NCI-H82 treated with DMSO at 0.1 percent for 48 hours (cell line): ENCODE results near the gene DGCR2.
"Not testable (repeated sequence)": the region's sequence is repeated elsewhere in the genome, so short reads cannot be mapped to it uniquely, and the experiment has no call there.

Source experiments
- DNase-seq: peaks from one replicate; lab custom pipeline; 2025; ENCODE audit not compliant: unreplicated experiment; lab: John Stamatoyannopoulos, UW

The DGCR2 gene

DNA sequence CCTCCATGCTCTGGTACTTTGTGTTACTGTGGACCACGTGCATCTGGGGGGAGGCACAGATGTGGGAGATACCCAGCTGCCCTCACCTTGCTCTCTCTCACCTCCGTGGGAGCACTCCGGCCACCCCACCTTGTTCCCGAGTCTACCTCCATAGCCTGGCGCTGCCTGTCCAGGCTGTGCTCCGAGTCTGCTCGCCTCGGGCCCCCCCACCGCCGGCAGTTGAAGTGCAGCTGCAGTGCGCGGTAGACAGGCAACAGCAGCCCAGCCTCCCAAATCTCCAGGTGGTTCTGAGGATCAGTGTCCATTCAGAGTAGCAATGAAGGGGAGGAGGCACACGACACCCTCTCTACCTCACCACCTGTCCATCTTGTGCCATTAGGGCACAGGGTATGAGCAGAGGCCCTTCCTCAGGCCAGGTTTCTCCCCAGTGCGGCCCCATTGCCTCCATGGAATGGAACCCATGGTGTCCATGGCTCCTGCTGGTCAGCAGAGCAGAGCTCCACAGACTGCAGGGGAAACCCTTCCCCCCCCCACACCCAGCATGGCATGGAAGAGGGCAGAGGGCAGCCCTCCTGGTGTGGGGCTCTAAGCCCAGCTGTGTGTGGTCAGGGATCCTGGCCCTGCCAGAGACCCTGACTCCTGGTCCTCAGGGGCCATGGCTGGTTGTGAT is 89.2 kb downstream of the DGCR2 start:
- not testable (repeated sequence) for DNase-seq

- DNase-seq: not testable (repeated sequence)
Observed at GRCh38 chr22:19032156-19032785, 89.9 kb downstream of the DGCR2 start.

- DNase-seq: not testable (repeated sequence)
Observed at GRCh38 chr22:19030889-19031252, 91.3 kb downstream of the DGCR2 start.

DNA sequence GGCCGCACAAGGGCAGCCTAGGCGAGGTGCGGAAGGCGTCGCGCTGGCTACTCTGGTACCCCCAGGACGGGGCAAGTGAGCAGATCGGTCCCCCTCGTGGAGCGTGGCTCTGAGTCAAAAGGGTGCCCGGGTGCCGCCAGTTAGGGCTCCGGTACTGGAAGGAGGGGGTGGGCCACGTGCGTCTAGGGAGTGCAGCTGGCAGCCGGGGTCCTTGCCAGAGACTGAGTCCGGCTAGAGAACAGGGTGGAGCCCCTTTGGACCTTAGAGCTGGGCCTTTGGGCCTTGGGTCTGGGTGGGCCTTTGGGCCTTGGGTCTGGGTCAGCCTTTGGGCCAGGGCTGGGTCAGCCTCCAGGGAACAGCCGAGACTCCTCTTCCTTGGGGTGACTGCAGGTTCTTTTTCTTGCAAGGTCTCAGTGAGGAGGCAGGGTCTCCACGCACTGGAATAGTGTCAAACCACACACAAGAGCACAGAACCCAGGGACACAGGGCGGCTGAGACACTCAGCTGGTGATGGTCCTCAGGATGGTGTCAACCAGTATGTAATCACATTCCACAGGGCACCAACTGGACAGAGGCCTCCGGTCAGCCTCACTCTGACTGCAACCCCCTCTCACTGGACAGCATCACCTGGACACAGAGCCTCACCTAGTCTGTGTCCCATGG is 91.9 kb downstream of the DGCR2 start:
- not testable (repeated sequence) for DNase-seq

GRCh38 chr22:19029113-19030103 is 92.8 kb downstream of the DGCR2 start:
- not testable (repeated sequence) for DNase-seq

GRCh38 chr22:19028060-19028455 is 94.2 kb downstream of the DGCR2 start:
- DNase-seq: not testable (repeated sequence)

DNA sequence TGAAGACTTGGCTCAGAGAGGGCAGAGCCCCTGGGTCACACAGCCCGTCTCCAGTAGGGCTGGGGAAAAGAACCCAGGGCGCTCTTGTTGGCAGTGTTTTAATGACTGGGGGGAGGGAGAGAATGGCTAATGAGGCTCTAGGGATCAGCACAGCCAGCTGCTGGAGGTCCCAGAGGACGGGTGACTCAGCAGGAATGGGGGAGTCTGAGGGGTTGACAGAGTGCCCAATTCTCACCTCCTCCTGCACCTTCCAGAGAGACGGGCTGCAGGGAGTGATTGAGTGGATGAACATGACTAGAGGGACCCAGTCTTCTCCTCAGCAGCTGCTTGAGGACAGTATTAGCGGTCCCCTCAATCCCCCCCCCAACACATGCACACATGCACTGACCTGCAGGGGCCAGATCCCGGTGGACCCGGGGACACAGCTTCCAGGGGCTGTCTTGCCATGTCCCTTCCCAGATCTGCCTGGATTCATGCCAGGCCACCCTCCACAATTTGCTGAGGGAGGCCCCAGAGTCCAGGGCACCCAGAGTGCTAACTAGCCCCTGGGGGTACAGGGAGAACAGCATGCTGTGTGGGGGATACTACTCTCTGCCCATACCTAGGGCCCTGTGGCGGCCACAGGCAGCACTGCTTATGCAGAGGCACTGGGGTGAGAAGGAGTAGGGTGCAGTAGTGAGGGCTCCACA is 94.7 kb downstream of the DGCR2 start:
- not testable (repeated sequence) for DNase-seq

DNA sequence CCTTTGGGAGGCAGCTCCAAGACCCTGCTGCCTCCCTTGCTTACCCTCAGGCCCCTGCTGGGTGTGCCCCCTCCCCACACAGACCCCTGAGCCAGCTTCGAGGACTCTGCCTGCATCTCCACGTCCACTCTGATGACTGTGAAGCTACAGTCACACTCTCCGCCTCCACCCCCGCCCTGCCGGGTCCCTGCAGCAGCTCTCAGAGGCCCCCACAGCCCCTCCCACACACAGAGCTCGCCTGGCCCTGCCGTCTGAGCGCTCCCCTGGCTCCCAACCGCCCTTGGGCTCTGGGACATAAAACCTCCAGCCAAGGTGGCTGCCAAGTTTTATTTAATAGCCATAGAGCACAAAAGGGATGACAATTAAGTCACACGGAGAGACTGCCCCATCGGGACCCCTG is 96.1 kb downstream of the DGCR2 start:
- not testable (repeated sequence) for DNase-seq

DNA sequence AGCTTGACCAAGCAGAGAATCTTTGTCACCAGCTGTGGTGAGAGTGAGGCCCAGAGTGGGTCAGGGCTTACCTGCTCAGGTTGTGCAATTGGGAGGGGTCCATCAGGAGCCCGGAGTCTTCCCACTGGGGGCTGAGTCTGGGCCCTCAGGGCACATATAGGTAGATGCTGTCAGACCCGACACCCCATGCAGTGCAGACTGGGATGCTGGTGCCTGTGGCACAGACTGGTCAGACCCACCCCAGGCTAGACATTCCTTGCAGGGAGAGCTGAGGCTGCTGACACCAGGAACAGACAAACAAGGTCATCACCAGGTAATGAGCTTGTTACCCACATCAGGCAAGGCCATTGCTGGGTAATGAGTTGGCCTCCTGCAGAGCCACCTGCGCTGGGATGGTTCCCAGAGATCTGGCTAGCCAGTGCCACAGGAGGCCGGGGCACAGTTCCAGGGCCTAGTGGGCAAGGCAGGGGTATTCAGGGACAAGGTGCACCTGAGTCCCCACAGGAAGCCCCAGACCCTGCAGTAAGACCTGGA is 97.2 kb downstream of the DGCR2 start:
- not testable (repeated sequence) for DNase-seq

DNA sequence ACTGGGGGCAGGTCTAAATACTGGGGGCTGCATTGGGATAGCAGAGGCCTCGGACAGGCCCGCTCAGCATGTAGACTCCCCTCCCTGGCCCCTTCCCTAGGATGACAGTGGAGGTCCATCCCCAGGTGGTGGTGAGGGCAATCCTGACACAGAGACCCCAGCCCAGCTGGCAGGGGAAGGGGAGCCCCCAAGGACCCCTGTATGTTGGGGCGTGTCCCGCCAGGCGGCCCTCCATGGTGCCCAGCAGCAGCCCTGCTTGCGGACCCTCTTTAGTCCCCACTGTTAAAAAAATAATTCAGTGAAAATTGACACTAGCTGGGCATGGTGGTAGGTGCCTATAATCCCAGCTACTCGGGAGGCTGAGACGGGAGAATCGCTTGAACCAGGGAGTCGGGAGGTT is 98.3 kb downstream of the DGCR2 start:
- not testable (repeated sequence) for DNase-seq

DNA sequence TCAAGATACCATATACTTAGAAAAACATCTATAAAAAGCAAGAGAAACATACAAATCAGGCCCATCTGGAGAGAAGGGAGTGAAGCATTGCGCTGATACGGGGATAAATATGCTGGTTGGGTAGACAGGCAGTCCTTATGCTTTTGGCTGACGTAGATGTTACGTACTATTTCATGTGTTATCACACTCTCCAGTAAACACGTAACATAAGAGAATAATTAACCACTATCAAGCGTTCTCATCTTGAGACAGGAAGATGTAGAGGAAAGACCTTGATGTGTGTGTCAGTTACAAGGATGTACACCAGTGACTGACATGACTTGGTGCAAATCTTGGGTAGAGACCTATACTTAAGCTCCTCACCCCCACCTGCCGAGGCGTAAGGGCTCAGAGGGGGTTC is 99.5 kb downstream of the DGCR2 start:
- no peak for DNase-seq

DNA sequence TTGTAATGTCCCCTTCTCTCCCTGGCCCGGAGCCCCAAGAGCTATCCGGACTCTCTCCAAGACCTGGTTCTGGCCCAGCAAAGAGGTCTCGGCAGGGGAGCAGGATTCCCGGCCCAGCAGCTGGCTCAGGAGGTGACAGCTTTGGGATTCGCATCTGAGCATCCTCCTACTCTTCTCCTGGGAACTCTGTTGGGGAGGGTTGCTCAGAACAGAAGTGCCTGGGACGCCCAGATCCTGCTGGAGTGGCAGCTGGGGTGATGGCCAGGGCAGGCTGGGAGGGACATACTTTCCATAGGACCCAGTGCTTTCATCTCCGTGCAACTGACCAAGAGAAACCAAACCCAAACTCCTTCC is 102.6 kb downstream of the DGCR2 start:
- no peak for DNase-seq

DNA sequence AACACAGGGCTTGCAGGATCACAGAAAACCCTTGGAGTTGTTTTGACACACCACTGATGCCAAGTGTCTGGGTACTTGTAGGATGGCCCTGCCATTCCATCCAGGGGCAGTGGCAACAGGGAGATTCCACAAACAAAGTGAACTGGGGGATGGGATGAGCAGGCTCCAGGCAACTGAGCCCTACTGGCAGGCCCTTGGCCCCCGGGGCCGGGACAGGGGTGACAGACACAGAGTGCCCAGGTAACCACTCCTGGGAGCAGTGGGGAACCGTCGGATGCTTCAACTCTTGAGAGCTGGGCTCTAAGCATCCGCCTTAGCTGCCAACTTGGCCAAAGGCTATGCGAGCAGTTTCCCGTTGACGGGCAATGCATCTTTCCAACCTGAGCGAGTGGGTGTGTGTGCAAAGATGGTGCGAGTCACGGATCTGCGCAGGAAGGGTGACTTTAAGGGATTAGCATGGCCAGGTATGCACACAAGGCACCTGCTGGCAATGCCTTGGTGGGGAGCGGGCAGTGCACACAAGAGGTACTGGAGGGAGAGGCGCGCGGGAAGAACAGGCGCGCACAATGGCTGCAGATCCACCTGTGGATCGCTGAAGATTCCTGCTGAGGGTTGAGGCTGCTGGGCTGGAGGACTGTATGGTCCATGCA is 103.1 kb downstream of the DGCR2 start:
- DNase-seq: no peak

- no peak for DNase-seq
Observed at GRCh38 chr22:19018256-19018655, 104.0 kb downstream of the DGCR2 start.

DNA sequence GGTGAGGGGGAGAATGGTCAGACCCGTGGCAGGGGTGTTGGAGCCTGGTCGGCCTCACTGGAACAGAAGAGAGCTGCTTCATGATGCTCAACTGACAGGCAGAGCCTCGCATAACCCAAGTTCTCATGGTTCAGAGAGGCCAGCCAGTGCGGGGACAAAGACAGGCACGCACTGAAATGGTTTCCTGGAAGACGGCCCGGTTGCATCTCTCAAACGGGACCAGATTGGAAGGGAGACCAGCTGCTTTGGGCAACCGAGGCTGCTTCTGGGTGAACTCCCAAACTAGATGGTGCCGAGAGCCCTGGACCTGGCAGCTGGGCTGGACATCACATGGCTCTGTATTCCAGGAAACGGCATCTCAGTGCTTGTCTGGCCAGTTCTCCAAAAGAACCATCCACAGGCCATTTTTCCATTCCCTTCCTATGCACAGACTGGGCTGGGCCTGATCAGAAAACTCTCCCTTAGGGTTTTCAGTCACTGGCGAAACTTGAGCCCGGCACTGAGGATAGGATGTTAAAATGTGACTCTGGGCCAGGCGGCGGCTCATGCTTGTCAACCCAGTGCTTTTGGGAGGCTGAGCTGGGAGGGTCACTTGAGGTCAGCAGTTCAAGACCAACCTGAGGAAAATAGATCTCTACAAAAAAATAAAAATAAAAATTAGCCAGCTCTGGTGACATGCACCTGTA is 106.0 kb downstream of the DGCR2 start:
- no peak for DNase-seq

GRCh38 chr22:19014886-19015285 is 107.3 kb downstream of the DGCR2 start:
- no peak for DNase-seq

- not testable (repeated sequence) for DNase-seq
Observed at GRCh38 chr22:19013881-19014598, 108.2 kb downstream of the DGCR2 start.

- not testable (repeated sequence) for DNase-seq
Observed at GRCh38 chr22:19013411-19013810, 108.8 kb downstream of the DGCR2 start.
